ENCODE results near the gene GRK4.

The GRK4 gene

GRCh38 chr4:3073158-3074077 lies 110.0 kb downstream of the GRK4 start:
- no peak for DNase-seq

- DNase-seq = peak; percentile 95
These were observed 110.9 kb downstream of the GRK4 start, which contains the start of the genes HTT and HTT-AS for GRCh38 chr4:3074078-3074845. Gene HTT (plus strand): TSS chr4:3074681. CDS start chr4:3074826, 145 bp downstream. Gene HTT-AS (minus strand): TSS chr4:3074538.

GRCh38 chr4:3074846-3075651 lies 111.7 kb downstream of the GRK4 start:
- DNase-seq = peak; percentile 65

GRCh38 chr4:3075652-3075981 lies 112.2 kb downstream of the GRK4 start:
- DNase-seq = no peak

GRCh38 chr4:3077796-3078195 lies 114.4 kb downstream of the GRK4 start:
- no peak for DNase-seq

GRCh38 chr4:3079694-3080123 lies 116.3 kb downstream of the GRK4 start:
- DNase-seq = no peak

GRCh38 chr4:3082925-3083515 lies 119.6 kb downstream of the GRK4 start:
- no peak for DNase-seq

GRCh38 chr4:3083732-3084131 lies 120.4 kb downstream of the GRK4 start:
- DNase-seq = no peak

GRCh38 chr4:3085948-3086670 lies 122.7 kb downstream of the GRK4 start:
- DNase-seq = no peak

GRCh38 chr4:3087115-3087797 lies 123.9 kb downstream of the GRK4 start:
- DNase-seq = no peak

All from fibroblast of skin of scalp (primary cell).